ENCODE results near the gene SNAPC5.
"Not testable (repeated sequence)": the region's sequence is repeated elsewhere in the genome, so short reads cannot be mapped to it uniquely, and the experiment has no call there.

Gene SNAPC5

DNA sequence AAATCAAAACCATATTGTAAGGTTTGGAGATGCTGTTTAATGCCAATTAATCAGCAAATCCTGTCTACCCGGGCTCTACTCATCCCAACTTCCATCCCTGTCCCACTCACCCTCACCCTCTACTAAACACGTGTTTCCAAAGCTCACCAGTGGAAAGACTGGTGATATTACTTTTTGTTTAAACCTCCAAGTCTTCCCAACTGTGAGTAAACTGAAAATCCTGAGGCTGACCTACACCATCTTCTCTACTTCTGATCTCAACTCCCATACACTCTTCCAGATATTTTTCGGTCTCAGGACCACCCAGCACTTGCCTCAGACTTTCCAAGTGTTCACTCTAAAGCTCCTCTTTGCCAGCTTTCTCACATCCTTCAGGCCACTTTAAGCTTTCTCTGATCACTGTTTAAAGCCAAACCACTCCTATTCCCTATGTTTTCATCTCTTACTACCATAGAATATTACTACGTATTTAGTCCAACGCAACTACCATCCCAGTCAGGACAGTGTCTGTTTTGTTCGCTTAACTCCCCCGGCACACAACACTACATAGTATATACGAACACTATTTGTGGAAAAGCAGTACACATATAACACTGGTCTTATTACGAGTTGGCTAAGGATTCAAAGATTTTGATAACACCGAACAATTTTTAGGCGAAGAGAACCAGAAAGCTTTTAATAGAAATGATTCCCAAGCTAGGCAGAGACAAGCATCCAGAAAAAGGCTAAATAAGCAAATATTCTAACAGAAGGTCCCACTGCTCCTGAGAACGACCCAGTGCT is 6.4 kb upstream of the SNAPC5 start:
- no peak for TF ChIP-seq EZH2phosphoT487 (IDR thresholded peaks at IDR 0.05; ENCODE audit: borderline replicate concordance)
- TF ChIP-seq, protein P1, sequence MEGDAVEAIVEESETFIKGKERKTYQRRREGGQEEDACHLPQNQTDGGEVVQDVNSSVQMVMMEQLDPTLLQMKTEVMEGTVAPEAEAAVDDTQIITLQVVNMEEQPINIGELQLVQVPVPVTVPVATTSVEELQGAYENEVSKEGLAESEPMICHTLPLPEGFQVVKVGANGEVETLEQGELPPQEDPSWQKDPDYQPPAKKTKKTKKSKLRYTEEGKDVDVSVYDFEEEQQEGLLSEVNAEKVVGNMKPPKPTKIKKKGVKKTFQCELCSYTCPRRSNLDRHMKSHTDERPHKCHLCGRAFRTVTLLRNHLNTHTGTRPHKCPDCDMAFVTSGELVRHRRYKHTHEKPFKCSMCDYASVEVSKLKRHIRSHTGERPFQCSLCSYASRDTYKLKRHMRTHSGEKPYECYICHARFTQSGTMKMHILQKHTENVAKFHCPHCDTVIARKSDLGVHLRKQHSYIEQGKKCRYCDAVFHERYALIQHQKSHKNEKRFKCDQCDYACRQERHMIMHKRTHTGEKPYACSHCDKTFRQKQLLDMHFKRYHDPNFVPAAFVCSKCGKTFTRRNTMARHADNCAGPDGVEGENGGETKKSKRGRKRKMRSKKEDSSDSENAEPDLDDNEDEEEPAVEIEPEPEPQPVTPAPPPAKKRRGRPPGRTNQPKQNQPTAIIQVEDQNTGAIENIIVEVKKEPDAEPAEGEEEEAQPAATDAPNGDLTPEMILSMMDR (conservative IDR thresholded peaks at IDR 0.05; ENCODE audit: low read length) = no peak
- Histone ChIP-seq H4K20me1 (ENCODE audit: insufficient read depth, low read length, poor library complexity, severe bottlenecking) (peaks cover 55% of the 10 kb centered on the region), H3K9ac (ENCODE audit: low read depth, low read length, poor library complexity, severe bottlenecking) (peak overlapping the region; percentile 97), H2AFZ (ENCODE audit: low read length) (0 out of 2 replicates have a peak overlapping the region, but pooled peaks have one; percentile 98), H3K27me3 (ENCODE audit: insufficient read depth, low read length, poor library complexity, severe bottlenecking) (peaks cover 7% of the 10 kb centered on the region), H3K4me2 (ENCODE audit: low read depth, low read length, poor library complexity, severe bottlenecking) (peak overlapping the region; percentile 88), H3K9me3 (ENCODE audit: insufficient read depth, low read depth, low read length) (no peaks in the 10 kb centered on the region), H3K4me3 (ENCODE audit: low read length, poor library complexity, severe bottlenecking) (peak overlapping the region; percentile 99), H3F3A (ENCODE audit: low read depth) (peaks cover 16% of the 10 kb centered on the region), H3K9me2 (replicated peaks; ENCODE audit: low read depth, low read length) (no peaks in the 10 kb centered on the region), H3K4me1 (ENCODE audit: insufficient read depth, low read length, poor library complexity, severe bottlenecking) (peaks cover 56% of the 10 kb centered on the region), H3K36me3 (ENCODE audit: insufficient read depth, low read length) (peaks cover 43% of the 10 kb centered on the region), H3K79me2 (ENCODE audit: insufficient read depth, low read length) (peaks cover 88% of the 10 kb centered on the region)

DNA sequence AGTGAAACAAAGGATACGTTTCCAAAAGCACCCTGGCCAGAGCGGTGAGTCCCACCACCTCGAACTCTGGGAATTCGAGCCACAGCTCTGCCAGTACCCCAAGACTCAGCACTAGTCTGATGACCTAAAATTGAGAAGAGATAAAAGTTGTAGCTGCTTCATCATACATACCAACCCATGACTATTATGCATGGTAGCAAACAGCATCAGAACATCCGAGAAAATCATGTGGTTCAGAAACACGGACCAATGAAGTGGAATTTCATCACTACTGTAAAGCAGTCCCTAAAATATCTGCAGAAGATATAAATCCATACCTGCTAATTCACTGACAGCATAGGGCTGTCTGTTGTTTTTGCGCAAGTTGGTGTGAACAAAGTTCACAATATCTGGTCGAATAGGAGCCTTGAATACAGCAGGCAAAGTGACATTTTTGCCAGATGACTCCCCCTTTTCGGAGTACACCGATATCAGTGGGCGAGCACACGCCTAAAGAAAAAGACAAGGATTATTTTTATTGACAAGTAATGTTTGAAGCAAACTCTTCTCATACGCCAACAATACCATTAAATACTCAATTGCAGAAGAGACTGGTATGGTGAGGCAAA is 5.6 kb upstream of the SNAPC5 start:
- not testable (repeated sequence) for H3K9me2 ChIP-seq (replicated peaks; ENCODE audit: low read depth, low read length); H3K27me3 ChIP-seq (ENCODE audit: insufficient read depth, low read length, poor library complexity, severe bottlenecking); H2AFZ ChIP-seq (ENCODE audit: low read length); H3K9me3 ChIP-seq (ENCODE audit: insufficient read depth, low read depth, low read length)
- H3K4me3 ChIP-seq (ENCODE audit: low read length, poor library complexity, severe bottlenecking) = peak overlapping the region; percentile 99
- H3K36me3 ChIP-seq (ENCODE audit: insufficient read depth, low read length) = peaks cover 51% of the 10 kb centered on the region
- peaks cover 88% of the 10 kb centered on the region for H3K79me2 ChIP-seq (ENCODE audit: insufficient read depth, low read length)
- peaks cover 64% of the 10 kb centered on the region for H4K20me1 ChIP-seq (ENCODE audit: insufficient read depth, low read length, poor library complexity, severe bottlenecking)
- H3F3A ChIP-seq (ENCODE audit: low read depth) = peaks cover 23% of the 10 kb centered on the region
- peaks cover 49% of the 10 kb centered on the region for H3K4me1 ChIP-seq (ENCODE audit: insufficient read depth, low read length, poor library complexity, severe bottlenecking)
- peak overlapping the region; percentile 88 for H3K4me2 ChIP-seq (ENCODE audit: low read depth, low read length, poor library complexity, severe bottlenecking)
- H3K9ac ChIP-seq (ENCODE audit: low read depth, low read length, poor library complexity, severe bottlenecking) = peak overlapping the region; percentile 97

DNA sequence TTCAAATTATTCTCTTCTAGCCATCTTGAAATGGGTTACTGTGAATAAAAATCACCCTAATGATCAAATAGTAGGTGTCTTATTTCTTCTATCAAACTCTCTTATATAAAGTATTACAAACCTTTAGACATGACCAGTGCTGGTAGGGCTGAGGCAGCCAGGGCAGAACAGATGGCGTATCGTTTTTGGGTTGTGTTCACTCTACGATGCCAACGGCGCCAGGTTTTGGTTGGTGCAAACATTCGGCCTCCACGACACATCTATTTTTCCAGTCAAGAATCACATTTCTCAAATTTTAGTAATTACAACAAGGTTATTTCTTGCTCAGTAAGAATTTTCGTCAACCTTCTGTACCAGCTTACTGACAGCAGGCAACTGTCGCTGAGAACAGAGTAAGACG is 4.9 kb upstream of the SNAPC5 start:
- peaks cover 7% of the 10 kb centered on the region for H3K27me3 ChIP-seq (ENCODE audit: insufficient read depth, low read length, poor library complexity, severe bottlenecking)
- no peaks in the 10 kb centered on the region for H3K9me2 ChIP-seq (replicated peaks; ENCODE audit: low read depth, low read length)
- H4K20me1 ChIP-seq (ENCODE audit: insufficient read depth, low read length, poor library complexity, severe bottlenecking) = peaks cover 67% of the 10 kb centered on the region
- H3K79me2 ChIP-seq (ENCODE audit: insufficient read depth, low read length) = peaks cover 82% of the 10 kb centered on the region
- H3K9me3 ChIP-seq (ENCODE audit: insufficient read depth, low read depth, low read length) = no peaks in the 10 kb centered on the region
- peaks cover 53% of the 10 kb centered on the region for H3K36me3 ChIP-seq (ENCODE audit: insufficient read depth, low read length)
- peak overlapping the region; percentile 99 for H3K4me3 ChIP-seq (ENCODE audit: low read length, poor library complexity, severe bottlenecking)
- no peak overlapping the region for H2AFZ ChIP-seq (ENCODE audit: low read length)
- peaks cover 43% of the 10 kb centered on the region for H3K4me1 ChIP-seq (ENCODE audit: insufficient read depth, low read length, poor library complexity, severe bottlenecking)
- H3F3A ChIP-seq (ENCODE audit: low read depth) = peaks cover 27% of the 10 kb centered on the region
- TF ChIP-seq, protein P1 (conservative IDR thresholded peaks at IDR 0.05; ENCODE audit: low read length) = no peak
- TF ChIP-seq EZH2phosphoT487 (IDR thresholded peaks at IDR 0.05; ENCODE audit: borderline replicate concordance) = no peak
- H3K4me2 ChIP-seq (ENCODE audit: low read depth, low read length, poor library complexity, severe bottlenecking) = peak overlapping the region; percentile 88
- peak overlapping the region; percentile 97 for H3K9ac ChIP-seq (ENCODE audit: low read depth, low read length, poor library complexity, severe bottlenecking)

DNA sequence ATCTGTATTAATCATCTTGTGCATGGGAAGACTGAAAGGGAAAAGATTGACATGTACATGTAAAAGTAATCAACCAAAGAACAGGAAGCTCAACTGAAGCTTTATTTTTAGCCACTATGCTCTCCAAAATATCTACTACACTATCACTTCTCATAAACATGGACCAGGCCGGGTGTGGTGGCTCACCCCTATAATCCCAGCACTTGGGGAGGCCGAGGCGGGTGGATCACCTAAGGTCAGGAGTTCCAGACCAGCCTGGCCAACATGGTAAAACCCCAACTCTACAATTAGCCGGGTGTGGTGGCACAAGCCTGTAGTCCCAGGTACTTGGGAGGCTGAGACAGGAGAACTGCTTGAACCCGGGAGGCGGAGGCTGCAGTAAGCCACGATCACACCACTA is 2.8 kb upstream of the SNAPC5 start:
- Histone ChIP-seq H3K36me3 (ENCODE audit: insufficient read depth, low read length) (peaks cover 59% of the 10 kb centered on the region), H3K79me2 (ENCODE audit: insufficient read depth, low read length) (peaks cover 83% of the 10 kb centered on the region), H3K4me2 (ENCODE audit: low read depth, low read length, poor library complexity, severe bottlenecking) (peak overlapping the region; percentile 88), H3F3A (ENCODE audit: low read depth) (peaks cover 27% of the 10 kb centered on the region), H4K20me1 (ENCODE audit: insufficient read depth, low read length, poor library complexity, severe bottlenecking) (peaks cover 72% of the 10 kb centered on the region), H3K4me1 (ENCODE audit: insufficient read depth, low read length, poor library complexity, severe bottlenecking) (peaks cover 36% of the 10 kb centered on the region)
- H2AFZ ChIP-seq (ENCODE audit: low read length); H3K9me2 ChIP-seq (replicated peaks; ENCODE audit: low read depth, low read length); H3K9ac ChIP-seq (ENCODE audit: low read depth, low read length, poor library complexity, severe bottlenecking); H3K4me3 ChIP-seq (ENCODE audit: low read length, poor library complexity, severe bottlenecking); H3K9me3 ChIP-seq (ENCODE audit: insufficient read depth, low read depth, low read length); H3K27me3 ChIP-seq (ENCODE audit: insufficient read depth, low read length, poor library complexity, severe bottlenecking): not testable (repeated sequence)
